Measurements from ENCODE around the gene RALGPS2.

DNA sequence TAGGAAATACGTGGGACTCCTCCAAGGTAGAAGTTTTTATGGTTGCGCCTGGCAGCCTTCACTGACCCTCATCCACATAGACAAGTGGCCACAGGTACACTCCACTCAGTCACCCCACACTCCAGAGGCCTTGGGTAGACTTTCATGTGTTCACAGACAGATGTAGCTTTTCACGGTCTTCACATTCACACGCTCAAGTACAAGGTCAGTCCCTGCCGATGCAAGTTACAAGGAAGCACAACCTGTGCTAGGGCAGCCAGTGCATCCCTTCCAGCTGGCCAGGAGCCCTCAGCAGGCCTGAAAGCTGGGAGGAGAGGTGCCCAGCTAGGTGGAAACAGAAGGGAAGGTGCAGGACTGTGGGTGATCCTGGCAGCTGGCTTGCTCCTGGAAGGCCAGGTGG is 245.1 kb downstream of the RALGPS2 start:
- TF ChIP-seq POLR2A (IDR thresholded peaks at IDR 0.05; ENCODE audit: low read depth, low read length): no peak
- TF ChIP-seq POLR2AphosphoS5 (IDR thresholded peaks at IDR 0.05; ENCODE audit: low read depth, low read length): no peak
